ENCODE data around the gene SLCO3A1.

The SLCO3A1 gene

GRCh38 chr15:92003515-92004067 is 150.1 kb downstream of the SLCO3A1 start:
- no peak for DNase-seq (ENCODE audit: low read depth, low spot score)

DNA sequence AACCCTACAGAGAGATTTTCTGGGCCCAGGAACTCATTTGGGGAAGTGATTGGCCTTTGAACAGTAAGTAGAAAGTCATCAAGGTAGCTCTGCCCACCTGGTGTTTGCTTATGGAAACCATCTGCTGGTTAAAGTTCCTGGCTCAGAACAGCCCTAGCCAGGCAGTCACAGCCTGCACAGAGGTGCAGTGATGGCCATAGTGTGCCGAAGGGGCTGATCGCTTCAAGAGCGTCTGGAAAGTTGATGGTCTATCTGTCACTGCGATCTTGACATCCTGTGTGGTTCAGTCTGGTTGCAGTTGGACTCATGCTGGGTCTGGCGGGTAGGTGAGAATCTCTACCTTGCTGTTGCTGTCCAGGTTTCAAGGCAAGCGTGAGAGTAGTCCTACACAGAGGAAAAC is 151.6 kb downstream of the SLCO3A1 start:
- DNase-seq (ENCODE audit: low read depth, low spot score), result no peak

GRCh38 chr15:92006186-92007028 is 152.9 kb downstream of the SLCO3A1 start:
- no peak for DNase-seq (ENCODE audit: low read depth, low spot score)

- no peak for DNase-seq (ENCODE audit: low read depth, low spot score)
Measured at GRCh38 chr15:92009162-92009561, 155.7 kb downstream of the SLCO3A1 start.

DNA sequence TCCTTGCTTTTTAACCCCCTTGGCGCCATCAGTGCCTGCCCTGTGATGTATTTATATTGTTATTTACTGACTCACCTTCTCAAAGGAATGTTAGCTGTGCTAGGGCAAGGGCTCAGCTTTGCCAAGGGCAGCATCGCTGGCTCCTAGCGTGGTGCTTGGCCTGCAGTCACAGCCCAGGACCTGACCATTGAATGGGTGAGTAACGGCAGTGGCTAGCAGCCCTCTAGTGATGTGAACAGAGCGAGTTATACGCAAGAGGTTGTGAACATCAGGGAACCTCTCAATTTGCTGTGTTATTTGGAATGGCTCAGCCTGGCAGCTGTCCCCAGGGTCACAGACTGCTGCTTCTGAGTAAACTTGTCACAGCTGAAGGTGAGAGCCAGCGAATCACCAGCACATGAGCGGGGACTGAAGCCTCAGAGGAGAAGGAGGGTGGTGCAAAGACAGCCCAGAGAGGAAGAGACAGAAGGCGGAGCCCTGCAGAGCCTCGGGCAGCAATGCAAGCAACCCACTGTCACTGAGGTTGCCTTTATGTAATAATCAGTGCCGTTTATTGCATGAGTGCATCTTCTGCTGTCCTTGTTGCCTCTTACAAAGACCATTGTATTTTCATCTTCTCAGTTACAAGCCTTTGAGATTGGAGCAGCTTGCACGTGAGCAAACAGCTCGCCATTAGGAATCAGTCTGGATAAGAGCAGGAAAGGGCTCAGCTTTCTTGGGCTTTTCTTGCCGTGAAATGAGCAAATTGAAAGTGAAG is 158.3 kb downstream of the SLCO3A1 start:
- DNase-seq (ENCODE audit: low read depth, low spot score), result no peak

- DNase-seq (ENCODE audit: low read depth, low spot score), result no peak
Measured at GRCh38 chr15:92012368-92012629, 158.8 kb downstream of the SLCO3A1 start.

- DNase-seq (ENCODE audit: low read depth, low spot score), result no peak
Measured at GRCh38 chr15:92012881-92013280, 159.4 kb downstream of the SLCO3A1 start.

DNA sequence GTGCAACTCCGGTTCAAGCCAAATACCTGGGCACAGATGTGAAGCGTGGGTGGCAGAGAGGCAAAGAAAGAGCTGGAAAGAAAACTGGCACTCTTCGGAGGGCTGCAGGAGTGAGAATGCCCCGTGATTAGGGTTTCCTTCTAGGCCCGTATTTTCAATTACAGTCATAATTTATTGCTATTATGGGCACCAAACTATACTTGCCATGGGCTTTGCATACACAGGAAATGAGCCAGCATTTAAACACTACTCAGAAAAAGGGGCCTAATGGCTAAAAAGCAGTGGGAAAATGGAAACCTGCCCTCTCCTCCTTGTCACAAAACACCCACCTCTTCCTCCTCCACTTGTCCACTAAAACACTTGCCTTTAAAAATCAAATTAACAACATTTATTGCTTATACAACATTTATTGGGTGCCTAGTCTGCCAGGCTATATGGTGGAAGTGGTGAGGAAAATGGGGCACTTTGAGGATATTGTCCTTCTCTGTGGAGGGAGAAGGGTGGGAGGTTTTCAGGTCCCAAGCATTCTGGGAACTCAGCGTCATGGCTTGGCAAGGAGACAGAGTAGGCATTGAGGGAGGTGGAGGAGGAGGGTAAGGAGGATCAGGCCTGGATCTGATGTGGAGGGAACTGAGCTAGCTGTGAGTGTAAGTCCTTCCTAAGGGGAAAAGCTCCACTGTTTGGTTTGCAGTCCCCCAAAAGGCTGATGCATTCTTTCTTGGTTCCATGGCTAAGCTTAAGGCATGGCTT is 160.9 kb downstream of the SLCO3A1 start:
- DNase-seq (ENCODE audit: low read depth, low spot score), result no peak

DNA sequence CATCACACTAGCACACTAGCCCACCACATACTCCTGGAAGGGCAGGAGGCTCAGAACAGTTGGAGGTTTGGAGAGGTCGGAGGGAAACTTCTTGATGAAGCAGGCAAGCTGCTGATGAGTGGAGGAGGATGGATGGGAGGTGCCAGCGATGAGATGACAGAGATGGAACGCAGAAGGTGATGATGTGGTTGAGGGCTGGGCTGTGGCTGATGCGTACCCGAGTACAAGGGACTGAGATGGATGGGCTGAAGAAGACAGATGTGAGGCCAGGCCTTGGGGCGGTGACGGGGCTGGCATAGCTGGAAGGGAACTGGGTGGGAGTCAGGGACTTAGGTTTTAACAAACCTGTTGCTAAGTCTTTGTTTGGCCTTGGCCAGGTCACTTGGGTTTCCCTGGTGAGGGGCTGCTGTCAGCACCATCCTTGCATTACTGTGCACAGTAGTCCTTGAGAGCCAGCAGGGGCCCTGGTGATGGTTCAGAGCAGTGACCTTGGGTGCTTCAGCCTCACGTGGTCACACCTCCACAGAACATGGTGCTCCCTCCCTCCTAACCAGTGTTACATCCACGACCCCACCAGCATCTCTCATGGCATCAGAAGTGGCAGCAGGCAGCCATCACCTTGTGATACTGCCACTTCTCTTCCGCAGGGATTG is 164.5 kb downstream of the SLCO3A1 start:
- no peak for DNase-seq (ENCODE audit: low read depth, low spot score)

DNA sequence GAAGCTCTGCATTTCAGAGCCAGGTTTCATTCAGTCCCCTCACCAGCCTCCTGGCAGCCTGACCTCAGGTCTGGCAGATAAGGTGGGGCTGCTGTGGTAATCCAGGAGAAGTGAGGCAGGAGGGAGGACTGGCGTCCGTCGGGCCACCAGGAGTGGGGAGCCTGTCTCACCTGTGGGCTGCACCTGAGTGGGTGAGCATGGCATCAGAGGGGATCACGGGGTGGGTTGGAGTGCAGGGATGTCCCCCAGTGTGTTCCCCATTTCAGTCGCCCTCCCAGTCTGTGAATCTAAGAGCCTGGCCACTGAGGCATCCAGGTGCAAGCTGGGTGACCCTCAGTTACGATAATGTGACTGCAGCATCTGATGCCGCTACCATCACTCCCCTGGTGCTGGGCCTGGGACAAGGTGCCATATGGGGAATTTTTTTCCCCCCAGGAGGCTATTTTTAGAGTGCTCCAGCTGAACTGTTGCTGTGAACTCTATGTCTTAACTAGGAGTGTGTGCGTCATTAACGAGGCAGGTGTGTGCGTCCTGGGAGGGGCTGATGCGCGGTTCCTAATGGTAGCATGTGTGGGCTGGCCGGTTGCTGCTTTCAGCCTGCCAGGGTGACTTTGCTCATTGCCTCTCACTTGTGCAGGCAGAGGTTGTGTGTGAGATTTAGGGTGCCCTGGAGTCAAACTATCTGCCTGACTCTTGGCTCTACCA is 165.2 kb downstream of the SLCO3A1 start:
- no peak for DNase-seq (ENCODE audit: low read depth, low spot score)

DNA sequence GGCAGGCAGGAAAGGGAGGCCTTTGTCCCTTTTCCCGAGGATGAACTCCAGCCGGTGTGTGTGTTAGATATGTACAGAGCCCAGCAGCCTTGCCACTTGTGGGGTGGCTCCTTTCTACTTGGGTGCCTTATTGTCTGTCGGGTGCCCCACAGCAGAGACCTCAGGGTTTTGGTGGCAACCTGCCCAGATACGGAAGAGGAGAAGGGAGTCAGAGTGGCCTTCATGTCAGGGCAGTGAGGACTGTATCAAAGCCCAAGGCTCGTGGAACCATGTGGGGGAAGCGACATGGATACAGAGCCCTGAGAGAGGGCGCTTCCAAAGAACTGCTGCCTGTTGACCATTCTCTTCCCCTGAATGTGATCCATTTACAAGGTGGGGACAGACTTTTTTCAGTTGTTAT is 166.2 kb downstream of the SLCO3A1 start:
- DNase-seq (ENCODE audit: low read depth, low spot score), result no peak

DNA sequence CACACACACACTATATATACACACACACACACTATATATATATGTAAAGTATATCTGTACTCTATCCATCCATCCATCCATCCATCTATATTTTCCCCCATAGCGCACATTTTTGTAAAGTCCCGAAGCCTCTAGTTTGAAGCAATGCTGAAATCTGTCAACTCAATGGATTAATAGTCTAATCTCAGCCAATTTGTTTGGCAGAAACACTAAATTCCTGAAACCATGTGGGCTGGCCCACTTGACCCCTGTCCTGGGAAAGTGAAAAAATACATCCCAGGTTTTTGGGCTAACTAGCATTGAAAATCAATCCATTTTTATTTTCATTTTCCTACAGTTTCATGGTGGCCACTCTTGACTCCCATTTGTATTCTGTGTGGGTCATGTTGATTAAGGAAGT is 166.7 kb downstream of the SLCO3A1 start:
- DNase-seq (ENCODE audit: low read depth, low spot score), result no peak

DNA sequence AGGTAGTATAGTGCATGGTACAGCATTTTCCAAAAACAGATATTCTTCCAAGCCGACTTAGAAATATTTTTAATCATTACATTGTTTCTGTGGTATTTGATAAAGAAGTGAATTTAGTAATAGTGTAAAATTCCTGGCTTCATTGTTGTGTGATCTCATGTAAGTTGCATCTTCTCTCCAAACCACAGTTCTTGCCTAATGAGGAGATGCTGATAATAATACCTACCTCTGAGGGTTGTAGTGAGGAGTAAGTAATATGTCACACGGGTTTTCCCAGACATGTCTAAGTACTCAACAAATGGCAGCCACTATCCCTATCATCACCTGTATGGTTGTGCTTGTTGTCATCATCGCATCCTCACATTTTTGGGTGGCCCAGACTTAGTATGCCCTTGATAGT is 167.3 kb downstream of the SLCO3A1 start:
- no peak for DNase-seq (ENCODE audit: low read depth, low spot score)

DNA sequence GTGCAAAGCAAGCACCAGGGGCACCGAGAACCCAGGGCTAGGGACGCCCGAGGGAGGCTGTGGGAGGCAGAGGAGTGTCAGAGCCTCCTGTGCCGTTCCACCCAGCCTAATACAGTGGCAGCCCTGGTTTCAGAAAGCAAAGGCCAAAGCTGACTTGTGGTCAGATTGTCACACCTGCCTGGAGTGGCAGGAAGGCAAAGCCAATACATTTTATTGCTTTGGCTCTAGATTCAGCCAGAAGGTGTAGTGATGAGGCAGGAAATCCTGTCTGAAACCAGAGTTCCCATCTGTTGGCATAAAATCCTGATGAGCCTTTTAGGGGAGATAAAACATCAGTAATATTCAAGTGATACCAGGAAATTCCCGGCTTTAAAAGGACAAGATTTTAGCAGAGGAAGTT is 168.3 kb downstream of the SLCO3A1 start:
- DNase-seq (ENCODE audit: low read depth, low spot score), result no peak

- DNase-seq (ENCODE audit: low read depth, low spot score), result no peak
Measured at GRCh38 chr15:92023965-92024364, 170.5 kb downstream of the SLCO3A1 start.

GRCh38 chr15:92025706-92026270 is 172.3 kb downstream of the SLCO3A1 start:
- no peak for DNase-seq (ENCODE audit: low read depth, low spot score)

DNA sequence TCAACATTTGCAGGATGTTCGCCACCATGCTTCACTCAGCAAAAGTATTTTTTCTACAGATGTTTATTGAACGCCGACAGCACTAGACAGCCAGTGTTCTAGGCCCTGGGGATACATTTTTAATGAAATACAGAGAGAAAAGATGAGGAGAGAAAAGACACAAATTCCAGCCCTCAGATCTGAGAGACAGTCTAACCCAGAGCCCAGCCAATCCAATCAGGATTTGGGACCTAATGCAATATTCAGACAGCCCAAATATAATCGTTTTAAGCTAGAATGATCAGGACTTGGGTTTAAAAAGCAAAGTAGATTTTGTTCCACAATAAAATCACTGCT is 174.8 kb downstream of the SLCO3A1 start:
- DNase-seq (ENCODE audit: low read depth, low spot score), result no peak

GRCh38 chr15:92029767-92030166 is 176.3 kb downstream of the SLCO3A1 start:
- DNase-seq (ENCODE audit: low read depth, low spot score), result no peak

DNA sequence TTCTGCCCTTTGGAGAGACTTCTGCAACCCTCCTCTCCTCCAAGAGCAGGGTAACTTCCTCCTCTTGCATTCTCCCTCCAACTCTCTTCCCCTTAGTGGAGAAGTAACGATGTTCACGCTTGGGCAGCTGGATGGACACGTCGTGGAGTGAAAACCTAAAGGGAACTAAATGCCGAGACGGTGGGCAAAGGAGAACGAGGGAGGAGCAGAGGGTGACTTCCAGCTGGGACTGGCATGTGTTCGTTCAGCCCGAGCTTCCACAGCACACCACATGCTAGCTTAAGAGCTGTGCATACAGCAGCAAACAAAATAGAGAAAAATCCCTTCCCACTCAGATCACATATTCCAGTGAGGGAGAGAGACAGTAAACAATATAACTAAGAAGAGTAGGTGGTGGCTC is 179.8 kb downstream of the SLCO3A1 start:
- no peak for DNase-seq (ENCODE audit: low read depth, low spot score)

GRCh38 chr15:92033723-92034122 is 180.2 kb downstream of the SLCO3A1 start:
- DNase-seq (ENCODE audit: low read depth, low spot score), result no peak

GRCh38 chr15:92034227-92034626 is 180.7 kb downstream of the SLCO3A1 start:
- DNase-seq (ENCODE audit: low read depth, low spot score), result no peak
